Measurements from ENCODE around the gene ERBB4. TPM values are rescaled to one million over a fixed set of nuclear protein-coding genes. Genes with fewer than 3 reads are reported as not detected.

The ERBB4 gene
- total RNA-seq, 1 experiment from 2014 or later: 0.04 TPM

DNA sequence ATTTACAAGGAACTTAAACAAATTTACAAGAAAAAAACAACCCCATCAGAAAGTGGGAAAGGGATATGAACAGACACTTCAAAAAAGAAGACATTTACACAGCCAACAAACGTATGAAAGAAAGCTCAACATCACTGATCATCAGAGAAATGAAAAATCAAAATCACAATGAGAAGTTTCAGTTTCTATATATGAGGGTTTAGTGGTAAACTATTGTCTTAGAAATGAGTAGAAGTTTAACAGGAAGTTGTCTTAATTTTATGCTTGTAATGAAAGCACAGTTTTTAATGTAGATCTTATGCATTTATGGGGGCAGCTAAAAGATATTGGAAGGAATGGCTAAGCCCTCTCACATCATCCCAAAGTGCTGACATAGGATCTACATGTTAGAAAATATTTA is 325.4 kb downstream of the ERBB4 start:
- peaks cover 0 to 2% of the 10 kb centered on the region in 2 experiments; a peak in 1 of 5 replicates for H3K9me3 Mint-ChIP-seq
- H3K9me3 ChIP-seq (ENCODE audit: control insufficient read depth, low read depth, low read length): no peaks in the 10 kb centered on the region
- TF ChIP-seq, protein P1, sequence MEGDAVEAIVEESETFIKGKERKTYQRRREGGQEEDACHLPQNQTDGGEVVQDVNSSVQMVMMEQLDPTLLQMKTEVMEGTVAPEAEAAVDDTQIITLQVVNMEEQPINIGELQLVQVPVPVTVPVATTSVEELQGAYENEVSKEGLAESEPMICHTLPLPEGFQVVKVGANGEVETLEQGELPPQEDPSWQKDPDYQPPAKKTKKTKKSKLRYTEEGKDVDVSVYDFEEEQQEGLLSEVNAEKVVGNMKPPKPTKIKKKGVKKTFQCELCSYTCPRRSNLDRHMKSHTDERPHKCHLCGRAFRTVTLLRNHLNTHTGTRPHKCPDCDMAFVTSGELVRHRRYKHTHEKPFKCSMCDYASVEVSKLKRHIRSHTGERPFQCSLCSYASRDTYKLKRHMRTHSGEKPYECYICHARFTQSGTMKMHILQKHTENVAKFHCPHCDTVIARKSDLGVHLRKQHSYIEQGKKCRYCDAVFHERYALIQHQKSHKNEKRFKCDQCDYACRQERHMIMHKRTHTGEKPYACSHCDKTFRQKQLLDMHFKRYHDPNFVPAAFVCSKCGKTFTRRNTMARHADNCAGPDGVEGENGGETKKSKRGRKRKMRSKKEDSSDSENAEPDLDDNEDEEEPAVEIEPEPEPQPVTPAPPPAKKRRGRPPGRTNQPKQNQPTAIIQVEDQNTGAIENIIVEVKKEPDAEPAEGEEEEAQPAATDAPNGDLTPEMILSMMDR (conservative IDR thresholded peaks at IDR 0.05): no peak
- DNase-seq: no peak
- H3K4me2 ChIP-seq (ENCODE audit: insufficient read depth, insufficient read length, low read length): no peak overlapping the region
- H2BK20ac ChIP-seq (ENCODE audit: low read depth, low read length, poor library complexity, severe bottlenecking): no peak overlapping the region
- no peak overlapping the region for H3K27ac Mint-ChIP-seq
- H2BK15ac ChIP-seq (ENCODE audit: low read depth, low read length): no peak overlapping the region
- H4K8ac ChIP-seq (replicated peaks; ENCODE audit: insufficient read length, low read depth, low read length): no peak overlapping the region
- H3K4me1 Mint-ChIP-seq: peaks cover 5% of the 10 kb centered on the region in 2 experiments; a peak in 2 of 4 replicates
- no peak overlapping the region for H3K4me3 Mint-ChIP-seq
- H4K91ac ChIP-seq (ENCODE audit: insufficient read length, low read depth, low read length): no peak overlapping the region
- no peak overlapping the region for H3K23ac ChIP-seq (ENCODE audit: insufficient read length, low read depth, low read length)
- H3K56ac ChIP-seq (ENCODE audit: insufficient read length, low read depth, low read length): no peak overlapping the region
- H3K14ac ChIP-seq (ENCODE audit: insufficient read depth, low read length): no peak overlapping the region
- H3K27me3 Mint-ChIP-seq (ENCODE audit: low read depth): no peaks in the 10 kb centered on the region
- no peaks in the 10 kb centered on the region for H4K20me1 ChIP-seq (ENCODE audit: control insufficient read depth, insufficient read depth, insufficient read length)
- H3K36me3 Mint-ChIP-seq (ENCODE audit: insufficient read depth in 1 of 3, low read depth in 3 of 3): no peaks in the 10 kb centered on the region
- H3T11ph ChIP-seq (ENCODE audit: low read length): no peak overlapping the region
- no peak overlapping the region for H2BK120ac ChIP-seq (ENCODE audit: low read depth, low read length, poor library complexity, severe bottlenecking)
- H3K18ac ChIP-seq (ENCODE audit: insufficient read length, low read depth, low read length): no peak overlapping the region
- H2AK5ac ChIP-seq (ENCODE audit: insufficient read length, low read length): no peak overlapping the region
- no peak overlapping the region for H3K27ac ChIP-seq (ENCODE audit: insufficient read length, low read depth, low read length)
- no peaks in the 10 kb centered on the region for H3K27me3 ChIP-seq (ENCODE audit: insufficient read depth, low read length)
- no peak overlapping the region for H4K5ac ChIP-seq (ENCODE audit: insufficient read length, low read depth, low read length)
- no peaks in the 10 kb centered on the region for H3K79me1 ChIP-seq (ENCODE audit: insufficient read depth, low read depth, low read length, poor library complexity, severe bottlenecking)
- WGBS (ENCODE audit: extremely low coverage, insufficient read length, low lambda C conversion rate): no CpG with 5 or more reads among the region's 1 CpG
- H3K9ac ChIP-seq (ENCODE audit: extremely low read depth, insufficient read length, low read length): no peak overlapping the region
- H3K4ac ChIP-seq (ENCODE audit: low read depth, low read length): no peak overlapping the region
- no peak overlapping the region for H2BK12ac ChIP-seq (ENCODE audit: insufficient read length, low read depth, low read length)
- H3K23me2 ChIP-seq (ENCODE audit: insufficient read length, low read depth, low read length, poor library complexity, severe bottlenecking): no peaks in the 10 kb centered on the region
- no peak overlapping the region for H2BK5ac ChIP-seq (ENCODE audit: insufficient read length, low read length)
- H2AFZ ChIP-seq (ENCODE audit: low read length): no peak overlapping the region
- no peaks in the 10 kb centered on the region for H3K79me2 ChIP-seq (ENCODE audit: insufficient read depth, low read length)
- H3K4me1 ChIP-seq (ENCODE audit: insufficient read depth, low read length): no peaks in the 10 kb centered on the region

Data from H9 (cell line).